ENCODE measurements around the gene RNASEL. TPM values are rescaled to one million over a fixed set of nuclear protein-coding genes. Genes with fewer than 3 reads are reported as not detected.

The RNASEL gene
- total and polyA plus RNA-seq, 2 donors from 2014 or later, result 6.0 to 12.1 TPM

DNA sequence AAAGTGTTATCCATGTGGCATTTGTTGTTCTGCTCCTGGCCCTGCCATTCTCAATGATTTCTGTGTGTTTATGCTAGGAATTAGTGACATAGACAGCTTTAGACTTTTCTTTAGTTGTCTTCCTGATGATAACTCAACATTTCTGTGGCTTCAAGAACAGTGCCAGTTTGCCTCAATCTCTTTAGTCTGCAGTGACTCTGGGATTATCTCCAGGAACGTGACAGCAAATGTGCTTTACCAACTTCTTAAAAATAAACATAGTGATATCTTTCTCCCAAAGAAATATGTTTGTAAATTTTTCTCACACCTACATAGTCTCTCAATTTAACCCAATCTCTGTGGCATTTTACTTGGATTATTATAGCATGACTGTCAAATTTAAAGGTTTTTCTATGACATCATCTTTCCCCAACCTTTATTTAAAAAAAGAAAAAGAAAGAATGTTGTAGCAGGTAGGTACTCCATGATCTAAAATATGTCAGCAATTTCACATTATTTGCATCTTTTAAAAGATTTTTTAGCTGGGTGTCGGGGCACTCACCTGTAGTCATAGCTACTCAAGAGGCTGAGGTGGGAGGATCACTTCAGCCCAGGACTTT, 24.6 kb downstream of the RNASEL start:
- Histone ChIP-seq H3K4me1 (ENCODE audit: control insufficient read depth in 2 of 3, insufficient read depth in 2 of 3, low read depth in 1 of 3, low read length in 3 of 3) (no peaks in the 10 kb centered on the region), H3K36me3 (ENCODE audit: control insufficient read depth in 2 of 3, insufficient read depth in 3 of 3, low read length in 3 of 3) (no peaks in the 10 kb centered on the region), H3K9ac (ENCODE audit: low read length in 3 of 3) (no peak overlapping the region), H3K27ac (ENCODE audit: low read depth in 2 of 2, low read length in 2 of 2) (no peak overlapping the region), H3K27me3 (ENCODE audit: control insufficient read depth, insufficient read depth, low read length) (no peaks in the 10 kb centered on the region), H3K9me3 (ENCODE audit: control insufficient read depth in 2 of 3, insufficient read depth in 1 of 3, low read length in 3 of 3) (no peaks in the 10 kb centered on the region), H3K4me3 (ENCODE audit: low read length in 3 of 3) (no peak overlapping the region)
- FAIRE-seq (no peak), DNase-seq (no peak)
- intact Hi-C loops (cut with DNase I), result no loop called here
- TF ChIP-seq, protein P1, sequence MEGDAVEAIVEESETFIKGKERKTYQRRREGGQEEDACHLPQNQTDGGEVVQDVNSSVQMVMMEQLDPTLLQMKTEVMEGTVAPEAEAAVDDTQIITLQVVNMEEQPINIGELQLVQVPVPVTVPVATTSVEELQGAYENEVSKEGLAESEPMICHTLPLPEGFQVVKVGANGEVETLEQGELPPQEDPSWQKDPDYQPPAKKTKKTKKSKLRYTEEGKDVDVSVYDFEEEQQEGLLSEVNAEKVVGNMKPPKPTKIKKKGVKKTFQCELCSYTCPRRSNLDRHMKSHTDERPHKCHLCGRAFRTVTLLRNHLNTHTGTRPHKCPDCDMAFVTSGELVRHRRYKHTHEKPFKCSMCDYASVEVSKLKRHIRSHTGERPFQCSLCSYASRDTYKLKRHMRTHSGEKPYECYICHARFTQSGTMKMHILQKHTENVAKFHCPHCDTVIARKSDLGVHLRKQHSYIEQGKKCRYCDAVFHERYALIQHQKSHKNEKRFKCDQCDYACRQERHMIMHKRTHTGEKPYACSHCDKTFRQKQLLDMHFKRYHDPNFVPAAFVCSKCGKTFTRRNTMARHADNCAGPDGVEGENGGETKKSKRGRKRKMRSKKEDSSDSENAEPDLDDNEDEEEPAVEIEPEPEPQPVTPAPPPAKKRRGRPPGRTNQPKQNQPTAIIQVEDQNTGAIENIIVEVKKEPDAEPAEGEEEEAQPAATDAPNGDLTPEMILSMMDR (IDR thresholded peaks at IDR 0.05; ENCODE audit: borderline replicate concordance, extremely low read depth, insufficient read depth), result no peak

DNA sequence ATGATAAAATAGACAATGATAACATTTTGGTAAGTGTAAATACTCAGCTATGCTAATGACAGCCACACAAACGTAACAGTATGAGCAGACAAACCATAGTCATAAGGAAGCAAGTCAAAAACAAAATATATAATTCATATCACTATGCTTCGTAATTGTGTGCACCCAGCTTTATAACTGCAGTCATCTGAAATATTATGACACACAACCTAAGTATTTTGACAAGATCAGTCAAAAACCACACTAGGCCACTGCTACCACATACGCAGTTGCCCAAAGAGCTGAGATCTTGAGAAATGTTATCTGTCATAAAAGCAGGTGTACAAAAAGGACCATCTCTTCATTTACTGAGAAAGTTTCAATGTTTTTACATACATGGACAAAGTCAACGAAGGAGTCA, 26.0 kb downstream of the RNASEL start:
- no peak overlapping the region for H3K9ac ChIP-seq (ENCODE audit: low read length in 3 of 3)
- no peaks in the 10 kb centered on the region for H3K9me3 ChIP-seq (ENCODE audit: control insufficient read depth in 2 of 3, insufficient read depth in 1 of 3, low read length in 3 of 3)
- no peak overlapping the region for H3K27ac ChIP-seq (ENCODE audit: low read depth in 2 of 2, low read length in 2 of 2)
- H3K36me3 ChIP-seq (ENCODE audit: control insufficient read depth in 2 of 3, insufficient read depth in 3 of 3, low read length in 3 of 3), result no peaks in the 10 kb centered on the region
- DNase-seq (no peak), FAIRE-seq (no peak)
- no peaks in the 10 kb centered on the region for H3K27me3 ChIP-seq (ENCODE audit: control insufficient read depth, insufficient read depth, low read length)
- TF ChIP-seq, protein P1 (IDR thresholded peaks at IDR 0.05; ENCODE audit: borderline replicate concordance, extremely low read depth, insufficient read depth), result no peak
- no peaks in the 10 kb centered on the region for H3K4me1 ChIP-seq (ENCODE audit: control insufficient read depth in 2 of 3, insufficient read depth in 2 of 3, low read depth in 1 of 3, low read length in 3 of 3)
- no peak overlapping the region for H3K4me3 ChIP-seq (ENCODE audit: low read length in 3 of 3)
- intact Hi-C loops (cut with DNase I), result no loop called here

DNA sequence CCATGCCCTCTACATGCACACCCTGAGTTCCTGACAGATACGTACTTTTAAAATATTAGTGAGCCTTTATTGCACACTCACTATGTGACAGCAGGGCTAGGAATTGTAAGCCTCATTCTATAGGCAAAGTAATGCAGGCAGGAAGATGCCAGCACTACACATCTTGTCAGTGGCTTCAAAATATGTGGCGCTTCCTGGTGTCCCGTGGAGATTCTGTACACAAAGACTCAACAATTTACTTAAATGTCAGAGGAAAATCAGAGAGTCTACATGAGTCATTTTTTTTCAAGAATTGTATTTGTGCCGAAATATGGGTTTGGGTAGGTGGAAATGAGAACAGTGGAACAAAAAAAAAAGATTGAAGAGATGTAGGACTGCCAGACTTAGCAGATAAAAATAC, 27.6 kb downstream of the RNASEL start:
- H3K9me3 ChIP-seq (ENCODE audit: control insufficient read depth in 2 of 3, insufficient read depth in 1 of 3, low read length in 3 of 3), result no peaks in the 10 kb centered on the region
- no peaks in the 10 kb centered on the region for H3K4me1 ChIP-seq (ENCODE audit: control insufficient read depth in 2 of 3, insufficient read depth in 2 of 3, low read depth in 1 of 3, low read length in 3 of 3)
- H3K36me3 ChIP-seq (ENCODE audit: control insufficient read depth in 2 of 3, insufficient read depth in 3 of 3, low read length in 3 of 3), result no peaks in the 10 kb centered on the region
- intact Hi-C loops (cut with DNase I), result no loop called here
- H3K4me3 ChIP-seq (ENCODE audit: low read length in 3 of 3), result no peak overlapping the region
- no peak overlapping the region for H3K27ac ChIP-seq (ENCODE audit: low read depth in 2 of 2, low read length in 2 of 2)
- FAIRE-seq, result no peak
- no peak overlapping the region for H3K9ac ChIP-seq (ENCODE audit: low read length in 3 of 3)
- H3K27me3 ChIP-seq (ENCODE audit: control insufficient read depth, insufficient read depth, low read length), result no peaks in the 10 kb centered on the region
- DNase-seq, result no peak
- TF ChIP-seq, protein P1 (IDR thresholded peaks at IDR 0.05; ENCODE audit: borderline replicate concordance, extremely low read depth, insufficient read depth), result no peak

Data from kidney (tissue), 14 donors.